MCF 10A (cell line): ENCODE results near the gene PICALM. TPM values are rescaled to one million over a fixed set of nuclear protein-coding genes. Genes with fewer than 3 reads are reported as not detected.
"Not testable (repeated sequence)": the region's sequence is repeated elsewhere in the genome, so short reads cannot be mapped to it uniquely, and the experiment has no call there.

Experiments
- BruUV-seq: library from RNA; stranded (reverse); fragments of 400-500 nt; replicated peaks from 2 replicates; lab custom pipeline; 2021; lab: Mats Ljungman, UMichigan
- CTCF ChIA-PET: fragments of 300-600 bp; sonication (Branson Sonifier 250); formaldehyde crosslinking; extraction: SDS; loops from one replicate; lab custom pipeline; 2021; ENCODE audit warnings: antibody characterized with exemption, inconsistent platforms; lab: Yijun Ruan, JAX
- POLR2A ChIA-PET: fragments of 300-600, 350-650 bp; sonication (Branson Sonifier 250); formaldehyde crosslinking; extraction: SDS; loops from one replicate; lab custom pipeline; 2020; ENCODE audit warnings: antibody characterized with exemption, inconsistent platforms; lab: Yijun Ruan, JAX
- DNase-seq: peaks from one replicate; pipeline ENCODE4 v3.0.0-alpha.2; 2018; ENCODE audit not compliant: unreplicated experiment
- H3K27ac Mint-ChIP-seq: one replicate; pipeline ENCODE4 v1.8.0; 2022; ENCODE audit warnings: mild to moderate bottlenecking, low read depth, mixed read lengths; ENCODE audit not compliant: unreplicated experiment
- H3K27me3 Mint-ChIP-seq: one replicate; pipeline ENCODE4 v1.8.0; 2022; ENCODE audit warnings: mixed read lengths; ENCODE audit not compliant: insufficient read depth, unreplicated experiment
- H3K36me3 Mint-ChIP-seq: one replicate; pipeline ENCODE4 v1.8.0; 2022; ENCODE audit warnings: mild to moderate bottlenecking, moderate library complexity, mixed read lengths; ENCODE audit not compliant: insufficient read depth, unreplicated experiment
- H3K4me1 Mint-ChIP-seq: one replicate; pipeline ENCODE4 v1.8.0; 2022; ENCODE audit warnings: mixed read lengths; ENCODE audit not compliant: insufficient read depth, unreplicated experiment
- H3K4me3 Mint-ChIP-seq: one replicate; pipeline ENCODE4 v1.8.0; 2022; ENCODE audit warnings: mild to moderate bottlenecking, moderate library complexity, mixed read lengths; ENCODE audit not compliant: unreplicated experiment
- H3K9me3 Mint-ChIP-seq: one replicate; pipeline ENCODE4 v1.8.0; 2022; ENCODE audit warnings: mixed read lengths; ENCODE audit not compliant: unreplicated experiment
- intact Hi-C: fragments of 100-400 bp; cut with micrococcal nuclease; formaldehyde crosslinking; loops from 2 replicates; pipeline ENCODE4 v1.14.1; 2022
- total RNA-seq: library from RNA; stranded (reverse); gene quantifications from 2 replicates; pipeline ENCODE4 v1.2.3, GENCODE V29; 2022
- TF ChIP-seq, protein P1 (sequence below): fragments of 200-600 bp; IDR thresholded peaks from one replicate; pipeline ENCODE4 v1.8.0; 2022; ENCODE audit warnings: antibody characterized with exemption, mild to moderate bottlenecking; ENCODE audit not compliant: unreplicated experiment

The PICALM gene
- total RNA-seq, 1 experiment from 2014 or later = 137 TPM

DNA sequence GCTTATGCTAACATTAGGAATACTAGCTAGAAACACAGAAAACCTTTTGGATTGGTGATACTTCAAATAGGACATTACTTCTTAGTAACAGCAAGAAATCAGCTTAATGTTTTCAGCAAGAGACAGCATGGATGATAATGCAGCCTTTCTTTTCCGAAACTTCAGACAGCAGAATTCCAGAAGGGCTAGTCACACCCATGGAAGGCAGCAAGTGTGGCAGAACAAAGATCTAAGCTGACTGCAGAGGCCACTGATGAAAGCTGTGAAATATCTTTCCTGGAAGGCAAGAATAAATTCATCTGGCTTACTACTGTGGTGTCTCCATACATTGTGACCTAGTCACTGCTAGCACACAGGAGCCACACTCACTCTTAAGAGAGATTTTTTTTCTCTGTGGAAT lies 113.4 kb downstream of the PICALM start:
- H3K36me3 Mint-ChIP-seq = peaks cover 72% of the 10 kb centered on the region
- ChIA-PET CTCF (interaction anchor here (0.8 kb wide), 1 partner anchor 11 kb away, joined by 4 read pairs; no protein-coding TSS in a partner anchor), POLR2A (interaction anchor here (0.9 kb wide), 1 partner anchor 21 kb away, joined by 4 read pairs; no protein-coding TSS in a partner anchor)
- TF ChIP-seq, protein P1, sequence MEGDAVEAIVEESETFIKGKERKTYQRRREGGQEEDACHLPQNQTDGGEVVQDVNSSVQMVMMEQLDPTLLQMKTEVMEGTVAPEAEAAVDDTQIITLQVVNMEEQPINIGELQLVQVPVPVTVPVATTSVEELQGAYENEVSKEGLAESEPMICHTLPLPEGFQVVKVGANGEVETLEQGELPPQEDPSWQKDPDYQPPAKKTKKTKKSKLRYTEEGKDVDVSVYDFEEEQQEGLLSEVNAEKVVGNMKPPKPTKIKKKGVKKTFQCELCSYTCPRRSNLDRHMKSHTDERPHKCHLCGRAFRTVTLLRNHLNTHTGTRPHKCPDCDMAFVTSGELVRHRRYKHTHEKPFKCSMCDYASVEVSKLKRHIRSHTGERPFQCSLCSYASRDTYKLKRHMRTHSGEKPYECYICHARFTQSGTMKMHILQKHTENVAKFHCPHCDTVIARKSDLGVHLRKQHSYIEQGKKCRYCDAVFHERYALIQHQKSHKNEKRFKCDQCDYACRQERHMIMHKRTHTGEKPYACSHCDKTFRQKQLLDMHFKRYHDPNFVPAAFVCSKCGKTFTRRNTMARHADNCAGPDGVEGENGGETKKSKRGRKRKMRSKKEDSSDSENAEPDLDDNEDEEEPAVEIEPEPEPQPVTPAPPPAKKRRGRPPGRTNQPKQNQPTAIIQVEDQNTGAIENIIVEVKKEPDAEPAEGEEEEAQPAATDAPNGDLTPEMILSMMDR = no peak
- no peak for DNase-seq
- H3K27ac Mint-ChIP-seq = no peak overlapping the region
- intact Hi-C loops = no loop called here
- BruUV-seq = no TSS peak
- no peaks in the 10 kb centered on the region for H3K4me1 Mint-ChIP-seq
- H3K27me3 Mint-ChIP-seq = no peaks in the 10 kb centered on the region
- H3K4me3 Mint-ChIP-seq = no peak overlapping the region
- peaks cover 10% of the 10 kb centered on the region for H3K9me3 Mint-ChIP-seq

DNA sequence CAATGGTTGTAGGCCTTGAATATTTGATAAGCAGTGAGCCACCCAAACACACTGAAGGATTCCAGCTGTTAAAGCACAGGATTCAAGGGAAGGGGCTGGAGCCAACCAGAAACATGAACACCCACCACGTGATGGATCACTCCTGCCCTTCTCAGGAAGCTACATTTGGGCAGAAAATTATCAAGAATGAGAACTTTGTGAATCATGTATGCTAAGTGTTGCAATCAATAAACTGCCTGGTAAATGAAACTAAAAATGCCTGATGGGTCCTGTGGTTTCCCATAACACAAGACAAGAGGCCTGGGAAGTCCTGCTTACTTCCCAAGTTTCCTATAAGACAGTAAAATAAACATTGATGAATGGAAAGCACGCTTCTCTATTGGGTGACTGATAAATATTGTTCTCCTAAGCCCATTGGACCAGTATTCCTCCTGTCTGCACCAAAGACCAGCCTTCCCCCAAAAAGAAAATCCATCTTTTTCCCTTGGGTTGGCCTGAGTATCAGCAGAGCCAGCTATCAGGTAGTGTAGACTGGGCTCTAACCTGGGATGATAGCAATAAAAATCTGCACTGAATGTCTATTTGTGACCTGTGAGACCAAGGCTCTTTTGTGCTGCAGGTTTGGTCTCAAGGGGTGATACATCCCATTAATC lies 115.3 kb downstream of the PICALM start:
- H3K27me3 Mint-ChIP-seq = no peaks in the 10 kb centered on the region
- TF ChIP-seq, protein P1 = no peak
- peaks cover 11% of the 10 kb centered on the region for H3K9me3 Mint-ChIP-seq
- H3K27ac Mint-ChIP-seq = no peak overlapping the region
- no TSS peak for BruUV-seq
- peaks cover 5% of the 10 kb centered on the region for H3K4me1 Mint-ChIP-seq
- ChIA-PET POLR2A (interaction anchor here (0.9 kb wide), 1 partner anchor 16 kb away, joined by 3 read pairs; no protein-coding TSS in a partner anchor), CTCF (interaction anchor here (0.8 to 0.9 kb wide), 2 partner anchors 15 to 265 kb away, joined by 3 read pairs; no protein-coding TSS in a partner anchor)
- H3K36me3 Mint-ChIP-seq = peaks cover 64% of the 10 kb centered on the region
- H3K4me3 Mint-ChIP-seq = no peak overlapping the region
- intact Hi-C loops = no loop called here
- no peak for DNase-seq

DNA sequence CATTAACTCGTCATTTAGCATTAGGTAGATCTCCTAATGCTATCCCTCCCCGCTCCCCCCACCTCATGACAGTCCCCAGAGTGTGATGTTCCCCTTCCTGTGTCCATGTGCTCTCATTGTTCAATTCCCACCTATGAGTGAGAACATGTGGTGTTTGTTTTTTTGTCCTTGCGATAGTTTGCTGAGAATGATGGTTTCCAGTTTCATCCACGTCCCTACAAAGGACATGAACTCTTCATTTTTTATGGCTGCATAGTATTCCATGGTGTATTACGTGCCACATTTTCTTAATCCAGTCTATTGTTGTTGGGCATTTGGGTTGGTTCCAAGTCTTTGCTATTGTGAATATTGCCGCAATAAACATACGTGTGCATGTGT lies 116.8 kb downstream of the PICALM start:
- H3K27ac Mint-ChIP-seq, H3K4me3 Mint-ChIP-seq, DNase-seq, intact Hi-C loops, BruUV-seq, H3K27me3 Mint-ChIP-seq, POLR2A ChIA-PET: not testable (repeated sequence)
- CTCF ChIA-PET = interaction anchor here (1.0 kb wide), 1 partner anchor 10 kb away, joined by 4 read pairs; no protein-coding TSS in a partner anchor
- Mint-ChIP-seq H3K9me3 (peaks cover 11% of the 10 kb centered on the region), H3K4me1 (peaks cover 15% of the 10 kb centered on the region), H3K36me3 (peaks cover 58% of the 10 kb centered on the region)

DNA sequence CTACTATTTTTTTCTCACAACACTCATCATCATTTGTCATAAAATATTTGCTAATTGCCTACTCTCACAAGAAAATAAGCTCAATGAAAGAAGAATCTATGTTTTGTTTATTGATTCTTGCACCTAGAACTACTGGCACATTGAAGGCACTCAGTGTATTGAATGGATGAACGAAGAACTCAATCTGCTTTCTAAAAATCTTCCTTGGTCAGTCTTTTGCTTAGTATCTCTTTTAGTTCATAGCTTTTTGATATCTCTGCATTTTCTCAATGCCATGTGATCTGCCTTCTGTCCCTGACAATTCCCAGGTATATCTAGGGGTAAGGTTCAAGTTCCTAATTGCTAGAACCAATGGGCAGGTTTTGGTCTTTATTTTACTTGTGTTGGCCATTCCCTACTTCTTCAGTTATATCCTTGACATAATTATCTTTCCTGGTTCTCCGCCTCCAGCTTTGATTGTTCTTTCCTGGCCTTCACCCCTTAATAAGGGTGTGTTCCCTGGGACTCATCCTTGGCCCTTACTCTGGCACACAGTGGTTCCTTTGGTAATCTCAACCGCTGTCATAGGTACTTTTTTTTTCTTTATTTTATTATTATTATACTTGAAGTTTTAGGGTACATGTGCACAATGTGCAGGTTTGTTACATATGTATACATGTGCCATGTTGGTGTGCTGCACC lies 117.3 kb downstream of the PICALM start:
- BruUV-seq = no TSS peak
- TF ChIP-seq, protein P1 = no peak
- DNase-seq = no peak
- H3K36me3 Mint-ChIP-seq = peaks cover 52% of the 10 kb centered on the region
- ChIA-PET POLR2A (interaction anchor here (0.5 kb wide), 1 partner anchor 41 kb away, joined by 3 read pairs; no protein-coding TSS in a partner anchor), CTCF (interaction anchor here (0.6 to 1.0 kb wide), 4 partner anchors 10 to 295 kb away, joined by 3 to 4 read pairs (median 4); no protein-coding TSS in a partner anchor)
- intact Hi-C loops = no loop called here
- no peak overlapping the region for H3K4me3 Mint-ChIP-seq
- peaks cover 11% of the 10 kb centered on the region for H3K9me3 Mint-ChIP-seq
- H3K27me3 Mint-ChIP-seq = no peaks in the 10 kb centered on the region
- H3K4me1 Mint-ChIP-seq = peaks cover 16% of the 10 kb centered on the region
- H3K27ac Mint-ChIP-seq = no peak overlapping the region
